Measurements from ENCODE around the gene PALMD. TPM values are rescaled to one million over a fixed set of nuclear protein-coding genes. Genes with fewer than 3 reads are reported as not detected.

Gene PALMD
- total RNA-seq, 4 donors from 2014 or later: 64.5 to 105 (median 72.0) TPM

- no peak for DNase-seq (ENCODE audit: low spot score in 2 of 2)
- peaks cover 0 to 4% (median 0%) of the 10 kb centered on the region in 3 donors for H3K36me3 ChIP-seq
- WGBS, 2 donors: 83 to 88% methylated on average over 6 of the region's 6 CpGs
- no peaks in the 10 kb centered on the region for H3K9me3 ChIP-seq
- H3K27me3 ChIP-seq: no peaks in the 10 kb centered on the region
- peaks cover 0 to 7% (median 0%) of the 10 kb centered on the region in 4 donors for H3K4me1 ChIP-seq
- H3K27ac ChIP-seq: no peak overlapping the region
- H3K4me3 ChIP-seq: no peak overlapping the region
- TF ChIP-seq CTCF (IDR thresholded peaks at IDR 0.05) (no peak), POLR2A (IDR thresholded peaks at IDR 0.05) (no peak), EP300 (IDR thresholded peaks at IDR 0.05) (no peak)
These were observed 93.0 kb downstream of the PALMD start for GRCh38 chr1:99738858-99739465.

GRCh38 chr1:99740141-99740540 lies 94.2 kb downstream of the PALMD start:
- no peak for DNase-seq (ENCODE audit: low spot score in 2 of 2)
- no peaks in the 10 kb centered on the region for H3K9me3 ChIP-seq
- H3K27ac ChIP-seq: no peak overlapping the region
- TF ChIP-seq CTCF (IDR thresholded peaks at IDR 0.05) (no peak), EP300 (IDR thresholded peaks at IDR 0.05) (no peak), POLR2A (IDR thresholded peaks at IDR 0.05) (no peak)
- no peaks in the 10 kb centered on the region for H3K27me3 ChIP-seq
- peaks cover 0 to 7% (median 0%) of the 10 kb centered on the region in 4 donors for H3K4me1 ChIP-seq
- 73 to 88% methylated on average over 1 of the region's 1 CpG for WGBS, 2 donors
- peaks cover 0 to 4% (median 0%) of the 10 kb centered on the region in 3 donors for H3K36me3 ChIP-seq
- H3K4me3 ChIP-seq: no peak overlapping the region

Other genes starting within 250 kb of the PALMD start
- 1 to 10 TPM; 2.5 to 4.4 (median 3.4) TPM for gene FRRS1, start 120.5 kb downstream of the PALMD start, total RNA-seq
- 10 to 100 TPM; 12.4 to 18.6 (median 13.9) TPM for gene AGL, start 204.2 kb downstream of the PALMD start, total RNA-seq